GM21515 (cell line): Measurements from ENCODE around the gene GARIN5A.
"Not testable (repeated sequence)": the region's sequence is repeated elsewhere in the genome, so short reads cannot be mapped to it uniquely, and the experiment has no call there.

Experiments used
- ATAC-seq: cut with Tn5 transposase; IDR thresholded peaks from one replicate; pipeline ENCODE4 v1.9.1; 2021; ENCODE audit not compliant: unreplicated experiment

GARIN5A gene

GRCh38 chr19:50465986-50466705 lies 10.5 kb downstream of the GARIN5A start:
- ATAC-seq, result no peak

- no peak for ATAC-seq
Measured at GRCh38 chr19:50465000-50465399, 11.6 kb downstream of the GARIN5A start.

GRCh38 chr19:50464348-50464747 lies 12.3 kb downstream of the GARIN5A start:
- ATAC-seq, result no peak

GRCh38 chr19:50462970-50463369 lies 13.7 kb downstream of the GARIN5A start:
- ATAC-seq, result no peak

GRCh38 chr19:50461066-50461875 lies 15.4 kb downstream of the GARIN5A start:
- ATAC-seq, result no peak

- no peak for ATAC-seq
Measured at GRCh38 chr19:50460161-50460765, 16.4 kb downstream of the GARIN5A start.

- ATAC-seq, result no peak
Measured at GRCh38 chr19:50459638-50460037, 17.0 kb downstream of the GARIN5A start.

GRCh38 chr19:50459067-50459456 lies 17.6 kb downstream of the GARIN5A start:
- no peak for ATAC-seq

- ATAC-seq, result no peak
Measured at GRCh38 chr19:50458396-50459066, 18.1 kb downstream of the GARIN5A start.

GRCh38 chr19:50457300-50457699 lies 19.3 kb downstream of the GARIN5A start:
- ATAC-seq, result no peak

GRCh38 chr19:50455992-50456391 lies 20.7 kb downstream of the GARIN5A start:
- no peak for ATAC-seq

GRCh38 chr19:50453243-50453642 lies 23.4 kb downstream of the GARIN5A start:
- ATAC-seq, result no peak

GRCh38 chr19:50451223-50451534 lies 25.5 kb downstream of the GARIN5A start:
- ATAC-seq, result no peak

- ATAC-seq, result no peak
Measured at GRCh38 chr19:50450369-50451222, 26.1 kb downstream of the GARIN5A start.

GRCh38 chr19:50449236-50449899 lies 27.3 kb downstream of the GARIN5A start:
- ATAC-seq, result no peak

- no peak for ATAC-seq
Measured at GRCh38 chr19:50447750-50448149, 28.9 kb downstream of the GARIN5A start.

- no peak for ATAC-seq
Measured at GRCh38 chr19:50447053-50447452, 29.6 kb downstream of the GARIN5A start.

- ATAC-seq, result no peak
Measured at GRCh38 chr19:50444059-50444458, 32.6 kb downstream of the GARIN5A start.

- not testable (repeated sequence) for ATAC-seq
Measured at GRCh38 chr19:50439130-50439529, 37.5 kb downstream of the GARIN5A start.

GRCh38 chr19:50437862-50438449 lies 38.7 kb downstream of the GARIN5A start:
- ATAC-seq, result no peak
